ENCODE data around the gene DEPP1.

DNA sequence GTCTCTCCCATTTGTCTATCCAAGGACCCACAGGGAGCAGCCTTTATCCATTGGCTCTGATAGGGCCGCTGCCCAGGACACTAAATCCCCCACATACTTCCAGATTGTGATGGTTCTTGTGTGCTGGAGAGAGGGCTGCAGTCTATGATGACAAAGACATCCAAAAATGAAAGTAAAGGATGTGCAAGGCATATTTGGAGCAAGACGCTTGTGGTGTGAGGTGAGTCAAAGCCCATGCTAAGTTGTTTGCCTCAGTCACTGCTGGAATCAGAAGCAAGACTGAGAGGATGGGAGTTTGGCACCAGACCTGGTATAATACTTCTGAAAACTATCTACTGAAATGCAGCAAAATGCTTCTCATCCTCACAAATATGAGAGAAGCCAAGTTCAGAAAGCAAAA lies 44.8 kb upstream of the DEPP1 start:
- TF ChIP-seq ZNF274 (IDR thresholded peaks at IDR 0.05; ENCODE audit: low read depth, low read length) (no peak), YY1 (IDR thresholded peaks at IDR 0.05; ENCODE audit: insufficient read depth, insufficient read length) (no peak)

Measured in NT2/D1 (cell line).